MV-4-11 (cell line): ENCODE data around the gene DPP6.

Experiments used
- DNase-seq: peaks from one replicate; lab custom pipeline; 2025; lab: John Stamatoyannopoulos, UW

Gene DPP6

GRCh38 chr7:154859747-154860620 lies 807.8 kb downstream of the DPP6 start:
- DNase-seq: no peak

GRCh38 chr7:154860621-154861375 lies 808.6 kb downstream of the DPP6 start:
- no peak for DNase-seq

GRCh38 chr7:154861589-154861988 lies 809.4 kb downstream of the DPP6 start:
- no peak for DNase-seq

GRCh38 chr7:154862153-154862791 lies 810.1 kb downstream of the DPP6 start:
- no peak for DNase-seq

GRCh38 chr7:154863766-154864522 lies 811.7 kb downstream of the DPP6 start:
- no peak for DNase-seq

GRCh38 chr7:154864523-154864891 lies 812.3 kb downstream of the DPP6 start:
- DNase-seq: no peak

DNA sequence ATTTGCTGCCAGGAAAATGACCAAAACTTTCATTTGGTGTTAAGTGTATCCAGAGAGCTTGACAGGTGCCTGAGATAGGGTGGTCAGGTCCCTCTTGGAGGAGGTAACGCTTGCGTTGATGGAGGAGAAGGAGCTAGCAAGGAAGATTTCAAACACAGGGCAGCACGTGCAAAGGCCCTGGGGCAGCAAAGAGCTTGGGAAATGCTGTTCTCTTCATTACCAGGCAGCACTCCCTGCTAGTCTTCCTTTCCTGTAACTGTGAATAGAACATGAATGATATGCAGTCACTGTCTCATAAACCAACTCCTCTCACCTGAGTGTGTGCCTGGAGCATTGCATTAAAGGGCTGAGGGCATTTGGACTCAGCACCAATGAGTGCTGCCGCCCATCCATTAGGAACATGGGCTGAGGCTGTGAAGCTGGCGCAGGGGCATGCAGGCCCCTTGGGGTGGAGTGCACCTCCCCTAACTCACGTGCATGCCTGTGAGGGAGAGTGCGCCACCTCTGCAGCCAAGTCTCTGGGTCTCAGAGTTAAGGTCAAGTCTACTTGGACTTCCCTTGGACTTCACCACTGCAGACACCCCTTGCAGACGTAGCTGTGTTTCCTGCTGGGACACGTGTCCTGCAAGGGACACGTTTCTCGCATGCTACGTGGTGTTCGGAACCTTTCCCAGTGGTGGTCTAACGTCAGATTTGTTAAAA lies 813.9 kb downstream of the DPP6 start:
- no peak for DNase-seq

DNA sequence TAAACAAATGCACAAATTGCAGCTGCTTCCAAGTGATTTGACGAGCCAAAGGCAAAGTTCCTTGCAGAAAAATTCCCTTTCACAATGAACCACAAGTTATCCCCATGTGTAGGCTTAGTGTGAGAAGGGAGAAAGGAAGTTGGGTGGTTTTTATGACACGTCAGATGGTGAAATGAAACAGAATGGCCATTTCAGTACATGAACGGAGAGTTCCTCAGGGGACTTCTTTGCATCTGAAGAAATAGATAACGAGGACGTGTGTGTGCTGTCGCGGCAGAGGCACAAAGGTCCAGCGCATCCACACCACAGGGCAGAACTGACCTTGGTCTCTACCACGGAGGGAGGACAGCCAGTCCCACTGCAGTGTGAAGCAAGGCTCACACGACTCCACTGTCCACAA lies 814.9 kb downstream of the DPP6 start:
- DNase-seq: no peak

DNA sequence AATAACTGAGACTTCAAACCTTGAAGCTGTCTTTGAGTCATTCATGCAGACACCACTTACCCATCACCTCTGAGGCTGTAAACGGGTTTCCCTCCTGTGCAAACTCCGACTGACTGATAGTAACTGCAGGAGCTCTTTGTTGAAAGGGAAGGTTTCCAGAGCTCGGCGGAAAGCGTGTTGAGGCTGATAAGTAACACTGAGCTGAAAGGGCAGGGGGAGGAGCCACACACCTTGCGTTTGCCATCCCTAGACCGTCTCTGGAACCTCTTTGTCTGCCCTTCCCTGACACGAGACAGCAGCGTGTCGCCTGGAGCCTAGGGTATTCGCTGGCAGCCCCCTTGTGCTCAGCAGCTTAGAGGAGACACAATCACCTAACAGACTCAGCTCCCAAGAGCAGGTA lies 816.7 kb downstream of the DPP6 start:
- DNase-seq: no peak

DNA sequence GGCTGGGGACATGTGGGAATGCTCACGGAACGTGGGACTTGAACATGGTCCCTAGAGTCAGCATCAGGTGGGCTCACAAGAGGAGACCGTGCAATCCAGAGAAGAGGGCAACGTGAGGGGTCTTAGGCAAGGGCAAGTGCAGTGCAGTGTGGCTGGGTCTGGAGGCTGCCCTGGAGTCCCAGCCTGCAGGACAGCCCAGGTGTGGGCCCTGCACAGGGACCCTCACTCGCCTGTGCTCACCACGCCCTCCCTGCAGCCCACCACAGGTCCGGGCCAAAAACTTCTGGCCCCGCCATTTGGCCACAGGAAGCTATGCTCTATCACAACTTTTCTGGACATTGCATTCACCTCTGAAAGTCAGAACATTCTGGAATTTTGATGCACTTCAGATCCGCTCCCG lies 817.2 kb downstream of the DPP6 start:
- DNase-seq: no peak

GRCh38 chr7:154871507-154871906 lies 819.3 kb downstream of the DPP6 start:
- DNase-seq: no peak

DNA sequence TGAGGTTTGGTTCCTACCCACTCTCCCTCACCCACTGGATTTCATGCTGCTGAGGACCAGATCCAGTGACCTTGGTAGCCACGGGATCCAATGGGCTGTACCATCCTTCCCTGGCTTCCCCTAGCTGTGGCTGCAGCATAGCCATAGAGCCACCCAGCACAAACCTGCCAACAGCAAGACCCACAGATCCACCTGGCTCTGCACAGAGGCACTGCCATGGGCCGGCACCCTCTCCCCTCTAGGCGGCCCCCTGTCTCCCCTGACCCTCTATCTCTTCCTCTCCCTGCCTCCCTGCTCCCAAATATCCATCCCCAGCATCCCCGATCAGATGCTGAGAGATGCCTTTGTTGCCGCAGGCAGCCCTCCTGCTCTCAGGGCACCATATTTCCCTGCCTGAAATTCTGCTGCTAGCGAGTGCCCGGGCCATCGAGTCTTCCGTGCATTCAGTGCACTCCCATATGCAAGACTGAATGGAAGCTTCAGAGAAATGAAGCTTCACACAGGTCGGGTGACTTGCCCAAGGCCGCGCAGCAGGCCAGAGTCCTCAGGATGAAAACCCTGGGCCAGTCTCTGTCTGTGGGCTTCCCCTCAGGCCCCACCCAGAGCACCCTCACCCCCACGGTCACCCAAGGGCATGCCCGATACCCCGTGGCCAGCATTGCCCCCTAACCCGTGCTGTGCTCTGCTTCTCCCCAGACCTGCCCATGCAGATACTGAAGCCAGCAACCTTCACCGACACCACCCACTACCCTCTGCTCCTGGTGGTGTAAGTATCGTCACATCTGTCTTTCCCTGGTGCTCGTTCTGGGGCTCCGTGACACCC lies 819.9 kb downstream of the DPP6 start:
- DNase-seq: no peak

DNA sequence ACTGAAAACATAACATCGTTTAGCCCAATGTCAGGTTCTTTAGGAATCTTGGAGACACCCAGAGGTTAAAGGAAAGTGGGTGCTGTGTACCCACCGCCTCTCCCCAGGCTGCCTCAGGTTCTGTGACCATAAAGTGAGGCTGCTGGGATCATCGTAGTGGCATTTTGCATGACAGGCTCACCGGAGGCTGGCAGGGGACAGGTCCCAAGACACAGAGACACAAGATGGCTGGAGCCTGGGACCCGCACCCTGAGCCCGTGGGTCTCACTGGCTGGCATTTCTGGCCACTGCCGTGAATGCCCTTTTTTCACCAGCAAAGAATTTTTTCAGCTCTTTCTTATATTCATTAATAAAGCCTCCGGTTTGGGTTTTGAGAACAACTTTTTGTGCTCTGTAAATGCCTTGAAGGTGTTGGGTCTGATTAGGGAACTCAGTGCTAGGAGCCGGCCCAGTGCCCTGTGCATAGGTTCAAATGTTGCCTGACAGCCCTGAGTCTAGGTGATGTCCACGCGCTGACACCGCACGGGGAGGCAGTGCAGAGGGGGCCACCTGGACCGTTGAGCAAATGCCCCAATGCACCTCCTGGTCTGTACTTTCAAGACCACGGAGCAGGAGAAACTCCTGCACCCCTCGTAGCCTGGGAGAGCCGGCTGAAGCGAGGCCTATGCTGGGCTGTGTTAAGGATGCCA lies 820.8 kb downstream of the DPP6 start:
- DNase-seq: no peak

GRCh38 chr7:154873500-154874121 lies 821.4 kb downstream of the DPP6 start:
- no peak for DNase-seq

DNA sequence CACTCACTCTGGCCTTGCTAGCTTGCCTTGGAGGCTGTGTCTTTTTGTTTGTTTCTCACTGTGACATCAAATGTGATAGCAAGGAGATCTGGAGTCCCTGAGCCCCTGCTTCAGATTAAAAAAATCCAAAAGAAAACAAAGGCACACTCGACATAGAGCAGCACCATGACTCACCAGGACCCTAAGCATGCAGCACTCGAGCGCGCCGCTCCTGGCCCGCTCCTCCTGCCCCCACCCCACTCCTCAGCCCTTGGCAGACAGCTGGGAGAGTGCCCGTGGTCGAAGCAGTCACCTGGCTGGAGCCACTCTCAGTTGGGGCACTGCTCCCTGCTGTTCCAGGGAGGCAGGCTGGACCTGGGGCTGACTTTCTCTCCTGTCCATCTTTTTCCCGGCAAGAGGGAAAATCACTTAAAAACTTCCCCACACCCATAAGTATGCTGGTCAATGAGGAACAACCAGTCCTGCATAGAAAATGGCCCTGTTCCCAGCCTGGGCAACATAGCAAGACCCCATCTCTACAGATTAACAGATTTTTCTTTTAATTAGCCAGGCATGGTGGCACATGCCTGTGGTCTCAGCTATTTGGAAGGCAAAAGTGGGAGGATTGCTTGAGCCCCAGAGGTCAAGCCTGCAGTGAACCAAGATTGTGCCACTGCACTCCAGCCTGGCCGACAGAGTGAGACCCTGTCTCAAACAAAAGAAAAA lies 822.4 kb downstream of the DPP6 start:
- no peak for DNase-seq

GRCh38 chr7:154875297-154875696 lies 823.1 kb downstream of the DPP6 start:
- DNase-seq: no peak

DNA sequence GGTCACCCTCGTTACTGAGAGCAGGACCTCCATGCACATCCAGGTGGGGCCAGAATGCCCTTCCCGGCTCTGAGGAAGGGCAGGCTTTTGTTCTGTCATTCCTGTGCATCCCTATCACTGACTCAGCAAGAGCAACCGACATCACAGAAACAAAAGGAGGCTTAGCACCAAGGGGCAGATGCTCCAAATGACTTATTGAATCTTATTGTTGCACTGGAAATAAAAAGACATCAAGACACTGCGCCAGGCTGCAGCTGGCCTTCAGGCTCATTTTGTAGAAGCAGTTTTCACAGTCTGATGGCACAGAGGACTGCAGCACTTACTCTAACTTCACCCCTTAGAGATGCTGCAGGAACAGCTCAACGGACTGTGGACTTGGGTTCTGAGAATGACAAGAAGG lies 824.3 kb downstream of the DPP6 start:
- DNase-seq: no peak

DNA sequence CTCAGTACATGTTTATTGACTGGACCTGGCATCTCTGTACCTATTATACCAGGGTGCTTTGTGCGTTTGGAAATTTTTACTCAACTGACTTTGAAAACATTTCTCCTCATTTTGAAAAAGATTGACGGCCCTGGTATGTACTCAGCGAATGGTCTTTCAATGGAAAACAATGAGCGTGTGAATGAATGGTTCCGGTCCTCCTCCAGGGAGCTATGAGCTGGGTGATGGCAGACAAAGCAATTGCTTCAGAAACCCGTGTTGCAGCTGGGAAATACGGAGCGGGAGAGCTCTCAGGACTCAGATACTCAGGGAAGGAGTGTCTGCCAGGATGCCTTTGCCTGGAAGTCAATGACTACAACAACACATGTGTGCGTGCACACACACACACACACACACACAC lies 824.8 kb downstream of the DPP6 start:
- no peak for DNase-seq

- no peak for DNase-seq
Observed at GRCh38 chr7:154879629-154880028, 827.4 kb downstream of the DPP6 start.
